Measurements from ENCODE around the gene SMIM13.

DNA sequence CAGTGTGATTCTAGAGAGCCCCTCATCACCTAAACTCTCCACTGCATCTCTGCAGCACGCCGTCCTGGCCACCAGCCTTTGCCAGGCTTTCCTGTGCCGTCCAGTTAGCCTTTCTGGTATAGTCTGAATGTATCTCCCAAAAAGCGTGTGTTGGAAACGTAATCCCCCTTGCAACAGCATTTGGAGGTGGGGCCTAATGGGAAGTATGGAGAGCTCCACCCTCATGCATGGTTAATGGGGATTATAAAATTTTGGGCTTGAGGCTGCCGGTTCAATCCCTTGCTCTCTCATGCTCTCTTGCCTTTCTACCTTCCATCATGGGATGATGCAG lies 85.4 kb downstream of the SMIM13 start:
- TF ChIP-seq, protein P1, sequence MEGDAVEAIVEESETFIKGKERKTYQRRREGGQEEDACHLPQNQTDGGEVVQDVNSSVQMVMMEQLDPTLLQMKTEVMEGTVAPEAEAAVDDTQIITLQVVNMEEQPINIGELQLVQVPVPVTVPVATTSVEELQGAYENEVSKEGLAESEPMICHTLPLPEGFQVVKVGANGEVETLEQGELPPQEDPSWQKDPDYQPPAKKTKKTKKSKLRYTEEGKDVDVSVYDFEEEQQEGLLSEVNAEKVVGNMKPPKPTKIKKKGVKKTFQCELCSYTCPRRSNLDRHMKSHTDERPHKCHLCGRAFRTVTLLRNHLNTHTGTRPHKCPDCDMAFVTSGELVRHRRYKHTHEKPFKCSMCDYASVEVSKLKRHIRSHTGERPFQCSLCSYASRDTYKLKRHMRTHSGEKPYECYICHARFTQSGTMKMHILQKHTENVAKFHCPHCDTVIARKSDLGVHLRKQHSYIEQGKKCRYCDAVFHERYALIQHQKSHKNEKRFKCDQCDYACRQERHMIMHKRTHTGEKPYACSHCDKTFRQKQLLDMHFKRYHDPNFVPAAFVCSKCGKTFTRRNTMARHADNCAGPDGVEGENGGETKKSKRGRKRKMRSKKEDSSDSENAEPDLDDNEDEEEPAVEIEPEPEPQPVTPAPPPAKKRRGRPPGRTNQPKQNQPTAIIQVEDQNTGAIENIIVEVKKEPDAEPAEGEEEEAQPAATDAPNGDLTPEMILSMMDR (IDR thresholded peaks at IDR 0.05; ENCODE audit: low read depth, low read length) = no peak
- TF ChIP-seq EZH2phosphoT487 (IDR thresholded peaks at IDR 0.05; ENCODE audit: low read depth) = no peak
